Chondrocyte (in vitro differentiated cells): ENCODE results near the gene CENATAC. TPM values are rescaled to one million over a fixed set of nuclear protein-coding genes. Genes with fewer than 3 reads are reported as not detected.
"Not testable (repeated sequence)": the region's sequence is repeated elsewhere in the genome, so short reads cannot be mapped to it uniquely, and the experiment has no call there.

Source experiments
- DNase-seq: peaks from one replicate; pipeline ENCODE4 v3.0.0; 2021; ENCODE audit warnings: mixed read lengths, low spot score
- H3K27ac Mint-ChIP-seq: one replicate; pipeline ENCODE4 v1.8.0; 2021; ENCODE audit warnings: mild to moderate bottlenecking, moderate library complexity, mixed read lengths; ENCODE audit not compliant: unreplicated experiment
- H3K27me3 Mint-ChIP-seq: 2 replicates; pipeline ENCODE4 v1.8.0; 2021; ENCODE audit warnings: low read depth, mixed read lengths
- H3K36me3 Mint-ChIP-seq: 2 replicates; pipeline ENCODE4 v1.8.0; 2021; ENCODE audit warnings: low read depth, mixed read lengths
- H3K4me1 Mint-ChIP-seq: 2 replicates; pipeline ENCODE4 v1.8.0; 2021; ENCODE audit warnings: low read depth, mild to moderate bottlenecking, mixed read lengths
- H3K4me3 Mint-ChIP-seq: one replicate; pipeline ENCODE4 v1.8.0; 2021; ENCODE audit warnings: mild to moderate bottlenecking, moderate library complexity, mixed read lengths; ENCODE audit not compliant: unreplicated experiment
- H3K9me3 Mint-ChIP-seq: 2 replicates; pipeline ENCODE4 v1.8.0; 2021; ENCODE audit warnings: low read depth, mixed read lengths
- total RNA-seq: library from RNA; stranded (reverse); gene quantifications from 3 replicates; pipeline ENCODE4 v1.2.1, GENCODE V29; 2021
- TF ChIP-seq, protein P1 (sequence below): fragments of 200-600 bp; sonication (generic); IDR thresholded peaks from 2 replicates; pipeline ENCODE4 v1.5.0; 2021; ENCODE audit warnings: antibody characterized with exemption, mild to moderate bottlenecking, moderate library complexity

Gene CENATAC
- total RNA-seq, 1 donor from 2014 or later: 16.6 TPM

DNA sequence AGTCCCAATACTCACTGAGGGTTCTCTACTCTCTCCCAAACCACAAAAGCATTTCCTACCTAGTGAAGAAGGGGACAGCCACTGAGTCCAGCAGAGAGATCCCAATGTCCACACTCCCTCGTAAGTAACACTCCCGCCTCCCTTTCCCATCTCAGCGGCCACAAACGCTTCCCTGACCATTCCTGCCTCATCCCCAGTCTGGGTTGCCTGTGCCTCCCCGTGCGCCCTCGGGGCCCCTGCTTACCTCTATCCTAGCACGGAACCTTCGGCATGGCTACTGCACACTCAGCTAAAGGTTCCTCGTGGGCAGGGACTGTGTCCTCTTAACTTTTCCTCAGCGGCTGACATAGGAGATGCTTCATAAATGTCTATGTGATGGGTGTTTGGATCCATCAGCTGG lies 40.4 kb upstream of the CENATAC start:
- Mint-ChIP-seq H3K27ac (no peak overlapping the region), H3K4me3 (no peak overlapping the region), H3K36me3 (no peaks in the 10 kb centered on the region), H3K4me1 (no peaks in the 10 kb centered on the region), H3K9me3 (no peaks in the 10 kb centered on the region), H3K27me3 (peaks cover 25% of the 10 kb centered on the region)
- TF ChIP-seq, protein P1, sequence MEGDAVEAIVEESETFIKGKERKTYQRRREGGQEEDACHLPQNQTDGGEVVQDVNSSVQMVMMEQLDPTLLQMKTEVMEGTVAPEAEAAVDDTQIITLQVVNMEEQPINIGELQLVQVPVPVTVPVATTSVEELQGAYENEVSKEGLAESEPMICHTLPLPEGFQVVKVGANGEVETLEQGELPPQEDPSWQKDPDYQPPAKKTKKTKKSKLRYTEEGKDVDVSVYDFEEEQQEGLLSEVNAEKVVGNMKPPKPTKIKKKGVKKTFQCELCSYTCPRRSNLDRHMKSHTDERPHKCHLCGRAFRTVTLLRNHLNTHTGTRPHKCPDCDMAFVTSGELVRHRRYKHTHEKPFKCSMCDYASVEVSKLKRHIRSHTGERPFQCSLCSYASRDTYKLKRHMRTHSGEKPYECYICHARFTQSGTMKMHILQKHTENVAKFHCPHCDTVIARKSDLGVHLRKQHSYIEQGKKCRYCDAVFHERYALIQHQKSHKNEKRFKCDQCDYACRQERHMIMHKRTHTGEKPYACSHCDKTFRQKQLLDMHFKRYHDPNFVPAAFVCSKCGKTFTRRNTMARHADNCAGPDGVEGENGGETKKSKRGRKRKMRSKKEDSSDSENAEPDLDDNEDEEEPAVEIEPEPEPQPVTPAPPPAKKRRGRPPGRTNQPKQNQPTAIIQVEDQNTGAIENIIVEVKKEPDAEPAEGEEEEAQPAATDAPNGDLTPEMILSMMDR: no peak
- no peak for DNase-seq

DNA sequence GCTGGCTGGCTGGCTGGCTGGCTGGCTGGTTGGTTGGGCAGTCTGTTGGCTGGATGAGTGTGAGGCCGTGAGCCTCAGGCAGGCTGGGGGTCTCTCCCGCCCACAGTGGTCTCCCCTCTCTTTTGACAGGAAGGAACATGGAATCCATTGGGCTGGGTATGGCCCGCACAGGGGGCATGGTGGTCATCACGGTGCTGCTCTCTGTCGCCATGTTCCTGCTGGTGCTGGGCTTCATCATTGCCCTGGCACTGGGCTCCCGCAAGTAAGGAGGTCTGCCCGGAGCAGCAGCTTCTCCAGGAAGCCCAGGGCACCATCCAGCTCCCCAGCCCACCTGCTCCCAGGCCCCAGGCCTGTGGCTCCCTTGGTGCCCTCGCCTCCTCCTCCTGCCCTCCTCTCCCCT lies 40.0 kb upstream of the CENATAC start:
- no peak overlapping the region for H3K4me3 Mint-ChIP-seq
- TF ChIP-seq, protein P1: no peak
- peaks cover 21% of the 10 kb centered on the region for H3K27me3 Mint-ChIP-seq
- no peaks in the 10 kb centered on the region for H3K4me1 Mint-ChIP-seq
- H3K9me3 Mint-ChIP-seq: no peaks in the 10 kb centered on the region
- no peak for DNase-seq
- H3K27ac Mint-ChIP-seq: no peak overlapping the region
- no peaks in the 10 kb centered on the region for H3K36me3 Mint-ChIP-seq

DNA sequence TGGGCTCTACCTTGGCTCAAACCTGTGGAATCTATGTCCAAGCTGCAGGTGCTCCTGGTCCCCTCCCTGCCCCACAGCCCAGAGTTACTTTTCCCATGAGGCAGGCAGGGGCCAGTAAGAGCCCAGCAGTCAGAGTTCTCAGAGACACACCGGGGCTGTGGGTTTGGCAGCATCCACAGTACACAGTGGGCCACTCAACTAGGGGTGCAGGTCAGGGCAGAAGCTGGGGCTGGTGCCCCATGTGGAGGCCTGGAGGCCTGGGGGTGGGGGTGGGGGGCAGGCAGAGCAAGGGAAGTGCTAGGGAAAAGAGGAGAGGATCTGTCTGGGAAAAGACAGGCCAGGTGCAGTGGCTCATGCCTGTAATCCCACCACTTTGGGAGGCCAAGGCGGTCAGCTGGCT lies 39.4 kb upstream of the CENATAC start:
- Mint-ChIP-seq H3K4me3 (no peak overlapping the region), H3K27me3 (peaks cover 17% of the 10 kb centered on the region), H3K4me1 (no peaks in the 10 kb centered on the region), H3K27ac (no peak overlapping the region), H3K9me3 (no peaks in the 10 kb centered on the region), H3K36me3 (no peaks in the 10 kb centered on the region)
- DNase-seq: no peak
- TF ChIP-seq, protein P1: no peak

DNA sequence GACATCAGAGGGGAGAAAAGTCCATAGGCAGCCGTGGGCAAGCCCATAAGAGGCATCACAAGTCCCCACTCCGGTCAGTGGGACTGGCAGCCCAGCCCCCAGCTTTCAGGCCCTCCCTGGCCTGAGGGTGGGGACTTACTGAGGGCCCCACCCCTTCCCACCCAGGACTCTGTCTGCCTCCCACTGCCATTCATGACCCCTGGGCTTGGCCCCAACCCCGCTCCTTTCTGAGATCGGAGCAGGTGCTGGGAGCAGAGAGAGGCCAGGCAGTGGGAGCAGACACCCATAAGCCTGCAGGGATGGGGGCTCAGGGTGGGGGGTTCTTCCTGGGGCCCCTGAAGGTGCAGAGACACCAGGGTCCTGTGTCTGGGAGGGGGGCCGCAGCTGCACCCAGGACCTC lies 36.7 kb upstream of the CENATAC start:
- no peak overlapping the region for H3K27ac Mint-ChIP-seq
- DNase-seq: no peak
- H3K36me3 Mint-ChIP-seq: no peaks in the 10 kb centered on the region
- TF ChIP-seq, protein P1: no peak
- H3K27me3 Mint-ChIP-seq: peaks cover 6% of the 10 kb centered on the region
- H3K4me1 Mint-ChIP-seq: no peaks in the 10 kb centered on the region
- no peak overlapping the region for H3K4me3 Mint-ChIP-seq
- no peaks in the 10 kb centered on the region for H3K9me3 Mint-ChIP-seq

DNA sequence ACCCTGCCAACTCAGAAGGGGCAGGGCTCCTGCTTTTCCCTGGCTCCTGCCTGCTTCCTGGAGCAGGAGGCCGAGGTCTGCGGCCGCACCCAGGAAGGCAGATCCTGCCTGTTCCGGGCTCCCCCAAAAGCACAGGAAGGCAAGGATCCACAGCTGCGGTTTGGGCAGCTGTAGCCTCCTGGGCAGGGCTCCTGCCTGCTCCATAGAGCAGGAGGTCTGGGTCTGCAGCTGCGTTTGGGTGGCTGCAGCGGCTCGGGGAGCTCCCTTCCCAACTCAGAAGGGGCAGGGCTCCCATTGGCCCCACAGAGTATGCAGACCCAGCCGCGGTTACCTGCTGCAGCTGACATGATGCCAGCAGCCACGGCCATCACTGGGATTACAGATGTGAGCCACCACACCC lies 36.3 kb upstream of the CENATAC start:
- no peaks in the 10 kb centered on the region for H3K36me3 Mint-ChIP-seq
- no peaks in the 10 kb centered on the region for H3K9me3 Mint-ChIP-seq
- peaks cover 6% of the 10 kb centered on the region for H3K27me3 Mint-ChIP-seq
- no peak overlapping the region for H3K27ac Mint-ChIP-seq
- TF ChIP-seq, protein P1: no peak
- H3K4me3 Mint-ChIP-seq: no peak overlapping the region
- no peak for DNase-seq
- no peaks in the 10 kb centered on the region for H3K4me1 Mint-ChIP-seq

DNA sequence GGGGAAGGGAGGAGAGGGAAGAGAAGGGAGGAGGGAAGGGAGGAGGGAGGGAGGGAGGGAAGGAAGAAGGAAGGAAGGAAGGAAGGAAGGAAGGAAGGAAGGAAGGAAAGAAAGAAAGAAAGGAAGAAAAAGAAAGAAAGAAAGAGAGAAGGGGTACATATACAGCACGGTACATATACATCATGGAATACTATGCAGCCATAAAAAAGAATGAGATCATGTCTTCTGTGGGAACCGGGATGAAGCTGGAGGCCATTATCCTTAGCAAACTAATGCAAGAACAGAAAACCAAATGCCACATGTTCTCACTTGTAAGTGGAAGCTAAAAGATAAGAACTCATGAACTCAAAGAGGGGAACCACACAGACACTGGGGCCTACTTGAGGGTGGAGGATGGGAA lies 28.4 kb upstream of the CENATAC start:
- not testable (repeated sequence) for H3K27ac Mint-ChIP-seq, H3K4me1 Mint-ChIP-seq, H3K27me3 Mint-ChIP-seq, H3K9me3 Mint-ChIP-seq, H3K4me3 Mint-ChIP-seq, H3K36me3 Mint-ChIP-seq, DNase-seq
